PC-3 (cell line): ENCODE data around the gene MARCHF11. TPM values are rescaled to one million over a fixed set of nuclear protein-coding genes. Genes with fewer than 3 reads are reported as not detected.

Source experiments
- ATAC-seq: fragments of 200-7000 bp; cut with Tn5 transposase; 2 replicates; pipeline ENCODE4 v1.9.1; 2020; ENCODE audit warnings: mild to moderate bottlenecking, moderate library complexity
- BruUV-seq: library from RNA; stranded (reverse); fragments of 400-500 nt; replicated peaks from 2 replicates; lab custom pipeline; 2021; lab: Mats Ljungman, UMichigan
- CTCF ChIA-PET: fragments of 300-600 bp; sonication (Branson Sonifier 250); formaldehyde crosslinking; loops from one replicate; lab custom pipeline; 2022; ENCODE audit warnings: antibody characterized with exemption; lab: Charles Lee
- POLR2A ChIA-PET: fragments of 300-600 bp; sonication (Branson Sonifier 250); formaldehyde crosslinking; loops from one replicate; lab custom pipeline; 2022; ENCODE audit warnings: antibody characterized with exemption; ENCODE audit not compliant: unreplicated experiment; lab: Charles Lee
- DNase-seq: peaks from one replicate; pipeline ENCODE4 v3.0.0-alpha.2; 2015
- H2AFZ ChIP-seq: fragments of 300-600 bp; sonication (generic); 2 replicates; pipeline ENCODE4 v1.6.0; 2016; ENCODE audit warnings: antibody characterized with exemption, low read length
- H3F3A ChIP-seq: fragments of 300-600 bp; sonication (generic); one replicate; pipeline ENCODE4 v1.6.0; 2017; ENCODE audit warnings: antibody characterized with exemption, low read length, control low read depth, mild to moderate bottlenecking; ENCODE audit not compliant: unreplicated experiment
- H3K27ac ChIP-seq: fragments of 300-600 bp; sonication (generic); 2 replicates; pipeline ENCODE4 v1.5.1; 2016; ENCODE audit warnings: mild to moderate bottlenecking, low read length
- H3K27me3 ChIP-seq: fragments of 300-600 bp; sonication (generic); 2 replicates; pipeline ENCODE4 v1.6.1; 2016; ENCODE audit warnings: low read length, mixed read lengths
- H3K36me3 ChIP-seq: fragments of 300-600 bp; sonication (generic); 2 replicates; pipeline ENCODE4 v1.6.1; 2016; ENCODE audit warnings: low read depth, mixed run types, low read length, mixed read lengths
- H3K4me1 ChIP-seq: fragments of 300-600 bp; sonication (generic); 2 replicates; pipeline ENCODE4 v1.5.1; 2016; ENCODE audit warnings: low read length; ENCODE audit not compliant: insufficient read depth
- H3K4me2 ChIP-seq: fragments of 300-600 bp; sonication (generic); 2 replicates; pipeline ENCODE4 v1.6.0; 2016; ENCODE audit warnings: low read length
- H3K4me3 ChIP-seq: fragments of 300-600 bp; sonication (generic); 2 replicates; pipeline ENCODE4 v1.5.1; 2016; ENCODE audit warnings: mild to moderate bottlenecking, low read length, mixed read lengths
- H3K79me2 ChIP-seq: fragments of 300-600 bp; sonication (generic); 2 replicates; pipeline ENCODE4 v1.6.1; 2017; ENCODE audit warnings: low read length, mixed read lengths
- H3K9ac ChIP-seq: fragments of 300-600 bp; sonication (generic); 2 replicates; pipeline ENCODE4 v1.6.0; 2016; ENCODE audit warnings: mild to moderate bottlenecking, low read length
- H3K9me2 ChIP-seq: fragments of 300-600 bp; sonication (generic); replicated peaks from 2 replicates; pipeline ENCODE4 v1.6.1; 2016; ENCODE audit warnings: mixed run types, low read length, mixed read lengths
- H3K9me3 ChIP-seq: fragments of 300-600 bp; sonication (generic); 2 replicates; pipeline ENCODE4 v1.6.1; 2016; ENCODE audit warnings: low read length, mixed read lengths
- H4K20me1 ChIP-seq: fragments of 300-600 bp; sonication (generic); 2 replicates; pipeline ENCODE4 v1.6.1; 2016; ENCODE audit warnings: low read length, mixed read lengths
- EZH2 ChIP-seq: fragments of 300-600 bp; sonication (generic); IDR thresholded peaks from one replicate; pipeline ENCODE4 v1.6.1; 2017; ENCODE audit warnings: antibody characterized with exemption, mild to moderate bottlenecking, low read length; ENCODE audit not compliant: unreplicated experiment
- EZH2phosphoT487 ChIP-seq: fragments of 300-600 bp; sonication (generic); IDR thresholded peaks from 2 replicates; pipeline ENCODE4 v1.6.1; 2018; ENCODE audit warnings: mild to moderate bottlenecking, antibody characterized with exemption, low read length, borderline replicate concordance
- intact Hi-C: fragments of 100-400 bp; cut with micrococcal nuclease; formaldehyde crosslinking; loops from 2 replicates; pipeline ENCODE4 v1.9.0; 2023
- total RNA-seq: library from RNA; depleted of rRNA; stranded (reverse); fragments of >200 nt; gene quantifications from 2 replicates; pipeline ENCODE4 v1.2.3, GENCODE V29; 2014
- TF ChIP-seq, protein P1 (sequence below): fragments of 300-600 bp; sonication (generic); conservative IDR thresholded peaks from 2 replicates; pipeline ENCODE4 v1.5.1; 2017; ENCODE audit warnings: antibody characterized with exemption, low read depth, mild to moderate bottlenecking, low read length

MARCHF11 gene
- total RNA-seq, 1 experiment from 2014 or later: not detected

DNA sequence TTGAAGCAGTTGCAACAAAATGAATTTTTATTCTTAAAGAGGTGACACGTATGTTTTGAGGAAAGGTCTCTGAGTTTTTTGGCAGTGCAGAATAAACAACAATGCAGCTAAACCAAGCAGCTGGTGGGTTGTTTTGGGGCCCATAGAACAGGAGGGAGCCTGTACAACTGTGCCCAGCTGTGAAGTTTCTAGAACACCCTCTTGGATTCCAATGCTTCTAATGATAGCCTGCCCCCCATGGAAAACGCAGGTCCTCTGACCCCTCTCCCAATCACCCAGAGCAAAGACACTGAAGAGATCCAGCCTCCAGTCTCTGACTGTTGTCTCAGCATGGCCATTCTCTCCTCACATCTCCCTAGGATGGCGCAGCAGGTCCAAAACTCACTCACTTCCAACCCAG lies 150.9 kb downstream of the MARCHF11 start:
- POLR2A ChIA-PET: no interaction called here
- Histone ChIP-seq H2AFZ (no peak overlapping the region), H3K4me3 (no peak overlapping the region), H3K36me3 (no peaks in the 10 kb centered on the region), H3K79me2 (no peaks in the 10 kb centered on the region), H3K9ac (no peak overlapping the region), H3F3A (no peaks in the 10 kb centered on the region), H3K9me2 (no peaks in the 10 kb centered on the region), H3K4me2 (no peak overlapping the region), H3K9me3 (0 out of 2 replicates have a peak, but pooled peaks cover 23% of the 10 kb centered on the region), H3K27me3 (0 out of 2 replicates have a peak, but pooled peaks cover 3% of the 10 kb centered on the region), H3K27ac (no peak overlapping the region), H4K20me1 (no peaks in the 10 kb centered on the region), H3K4me1 (no peaks in the 10 kb centered on the region)
- TF ChIP-seq EZH2phosphoT487 (no peak), EZH2 (no peak)
- TF ChIP-seq, protein P1, sequence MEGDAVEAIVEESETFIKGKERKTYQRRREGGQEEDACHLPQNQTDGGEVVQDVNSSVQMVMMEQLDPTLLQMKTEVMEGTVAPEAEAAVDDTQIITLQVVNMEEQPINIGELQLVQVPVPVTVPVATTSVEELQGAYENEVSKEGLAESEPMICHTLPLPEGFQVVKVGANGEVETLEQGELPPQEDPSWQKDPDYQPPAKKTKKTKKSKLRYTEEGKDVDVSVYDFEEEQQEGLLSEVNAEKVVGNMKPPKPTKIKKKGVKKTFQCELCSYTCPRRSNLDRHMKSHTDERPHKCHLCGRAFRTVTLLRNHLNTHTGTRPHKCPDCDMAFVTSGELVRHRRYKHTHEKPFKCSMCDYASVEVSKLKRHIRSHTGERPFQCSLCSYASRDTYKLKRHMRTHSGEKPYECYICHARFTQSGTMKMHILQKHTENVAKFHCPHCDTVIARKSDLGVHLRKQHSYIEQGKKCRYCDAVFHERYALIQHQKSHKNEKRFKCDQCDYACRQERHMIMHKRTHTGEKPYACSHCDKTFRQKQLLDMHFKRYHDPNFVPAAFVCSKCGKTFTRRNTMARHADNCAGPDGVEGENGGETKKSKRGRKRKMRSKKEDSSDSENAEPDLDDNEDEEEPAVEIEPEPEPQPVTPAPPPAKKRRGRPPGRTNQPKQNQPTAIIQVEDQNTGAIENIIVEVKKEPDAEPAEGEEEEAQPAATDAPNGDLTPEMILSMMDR: no peak
- no peak for ATAC-seq
- no peak for DNase-seq
- BruUV-seq: no TSS peak
- intact Hi-C loops: no loop called here
- CTCF ChIA-PET: no interaction called here

DNA sequence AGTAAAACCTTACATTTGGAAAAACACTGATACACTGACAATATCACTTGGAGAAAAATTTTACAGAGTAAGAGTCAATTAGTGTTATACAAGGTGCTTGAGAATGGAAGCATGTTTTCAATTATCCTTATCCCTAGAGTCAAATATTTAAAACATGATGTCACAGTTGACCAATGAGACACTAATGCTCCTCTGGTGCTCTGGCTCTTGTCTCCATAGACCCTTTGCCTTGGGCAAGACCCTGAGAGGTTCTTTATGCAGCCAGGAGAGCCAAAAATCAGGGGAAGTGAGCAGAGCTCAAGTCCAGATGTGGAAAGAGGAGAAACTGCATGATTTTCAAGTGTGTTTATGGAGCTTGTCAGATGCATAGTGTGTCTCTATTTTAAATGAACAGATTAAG lies 153.9 kb downstream of the MARCHF11 start:
- Histone ChIP-seq H3K4me1 (no peaks in the 10 kb centered on the region), H3K27ac (no peak overlapping the region), H3K9me2 (no peaks in the 10 kb centered on the region), H3K9me3 (0 out of 2 replicates have a peak, but pooled peaks cover 27% of the 10 kb centered on the region), H4K20me1 (no peaks in the 10 kb centered on the region), H3K79me2 (no peaks in the 10 kb centered on the region), H2AFZ (no peak overlapping the region), H3K4me3 (no peak overlapping the region), H3K36me3 (no peaks in the 10 kb centered on the region), H3K27me3 (no peaks in the 10 kb centered on the region), H3K4me2 (no peak overlapping the region), H3F3A (no peaks in the 10 kb centered on the region), H3K9ac (no peak overlapping the region)
- BruUV-seq: no TSS peak
- DNase-seq (no peak), ATAC-seq (no peak)
- CTCF ChIA-PET: no interaction called here
- intact Hi-C loops: no loop called here
- TF ChIP-seq, protein P1: no peak
- TF ChIP-seq EZH2phosphoT487 (no peak), EZH2 (no peak)
- POLR2A ChIA-PET: no interaction called here

DNA sequence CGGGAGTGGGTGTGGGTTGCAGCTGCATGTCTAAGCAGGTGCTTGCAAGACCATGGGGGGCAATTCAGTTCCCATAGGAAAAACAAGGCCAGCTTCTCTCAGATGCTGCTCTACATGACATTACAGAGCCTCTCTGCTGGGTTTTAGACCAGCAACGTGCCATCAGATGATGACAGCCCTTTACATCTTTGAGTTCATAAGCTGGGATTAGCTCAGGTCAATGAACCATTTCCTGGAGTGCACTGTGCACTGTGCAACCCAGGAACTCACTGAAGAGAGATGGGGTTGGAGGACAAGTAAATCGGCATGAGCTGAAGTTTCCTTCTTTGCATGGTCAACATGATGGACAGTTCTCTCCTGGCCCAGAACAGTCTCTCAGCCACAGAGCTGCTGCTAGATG lies 160.6 kb downstream of the MARCHF11 start:
- Histone ChIP-seq H3K9ac (no peak overlapping the region), H3F3A (no peaks in the 10 kb centered on the region), H4K20me1 (no peaks in the 10 kb centered on the region), H3K4me2 (no peak overlapping the region), H3K4me3 (no peak overlapping the region), H3K36me3 (no peaks in the 10 kb centered on the region), H3K9me3 (peaks cover 27% of the 10 kb centered on the region), H3K79me2 (no peaks in the 10 kb centered on the region), H3K27me3 (no peaks in the 10 kb centered on the region), H3K27ac (no peak overlapping the region), H3K4me1 (no peaks in the 10 kb centered on the region), H3K9me2 (no peaks in the 10 kb centered on the region), H2AFZ (no peak overlapping the region)
- ATAC-seq (no peak), DNase-seq (no peak)
- no TSS peak for BruUV-seq
- ChIA-PET CTCF (no interaction called here), POLR2A (no interaction called here)
- intact Hi-C loops: no loop called here
- TF ChIP-seq EZH2phosphoT487: no peak
